C1 segment of cervical spinal cord (tissue), 14 donors: Measurements from ENCODE around the gene MBD3L2B.

ENCODE experiments used
- DNase-seq, 14 donors: peaks; one replicate each; lab custom pipeline; 2025; lab: John Stamatoyannopoulos, UW

MBD3L2B gene

GRCh38 chr19:7013678-7014077 is 7.6 kb downstream of the MBD3L2B start:
- DNase-seq = no peak

- no peak for DNase-seq
Measured at GRCh38 chr19:7010722-7011593, 10.3 kb downstream of the MBD3L2B start.

- DNase-seq = no peak
Measured at GRCh38 chr19:7007859-7008258, 13.4 kb downstream of the MBD3L2B start.

- DNase-seq = no peak
Measured at GRCh38 chr19:7006135-7006704, 15.0 kb downstream of the MBD3L2B start.

- DNase-seq = no peak
Measured at GRCh38 chr19:7004313-7004931, 16.8 kb downstream of the MBD3L2B start.

GRCh38 chr19:7000816-7001215 is 20.4 kb downstream of the MBD3L2B start:
- DNase-seq = no peak

- no peak for DNase-seq
Measured at GRCh38 chr19:7000333-7000732, 20.9 kb downstream of the MBD3L2B start.

GRCh38 chr19:6999933-7000332 is 21.3 kb downstream of the MBD3L2B start:
- DNase-seq = no peak

GRCh38 chr19:6997679-6998445 is 23.4 kb downstream of the MBD3L2B start:
- no peak for DNase-seq

GRCh38 chr19:6996810-6997209 is 24.4 kb downstream of the MBD3L2B start:
- DNase-seq = no peak

- DNase-seq = no peak
Measured at GRCh38 chr19:6995054-6995453, 26.2 kb downstream of the MBD3L2B start.

GRCh38 chr19:6988257-6988656 is 33.0 kb downstream of the MBD3L2B start:
- DNase-seq = no peak

GRCh38 chr19:6987850-6988249 is 33.4 kb downstream of the MBD3L2B start:
- DNase-seq = no peak

GRCh38 chr19:6983448-6983847 is 37.8 kb downstream of the MBD3L2B start:
- no peak for DNase-seq

- DNase-seq = no peak
Measured at GRCh38 chr19:6979399-6979798, 41.8 kb downstream of the MBD3L2B start.

GRCh38 chr19:6976197-6976596 is 45.0 kb downstream of the MBD3L2B start:
- DNase-seq = no peak

- DNase-seq = no peak
Measured at GRCh38 chr19:6971366-6971765, 49.9 kb downstream of the MBD3L2B start.

- no peak for DNase-seq
Measured at GRCh38 chr19:6970443-6970842, 50.8 kb downstream of the MBD3L2B start.

GRCh38 chr19:6970021-6970420 is 51.2 kb downstream of the MBD3L2B start:
- DNase-seq = no peak

GRCh38 chr19:6969490-6969889 is 51.7 kb downstream of the MBD3L2B start:
- DNase-seq = no peak
